Vagina (tissue), 2 donors: Measurements from ENCODE around the gene RMND1.

Experiments used
- POLR2A ChIP-seq, 2 donors: fragments of 450-650 bp; IDR thresholded peaks; one replicate each; pipeline ENCODE4 v1.6.1; 2017; ENCODE audit warnings: antibody characterized with exemption in 2 of 2, mild to moderate bottlenecking in 2 of 2, moderate library complexity in 2 of 2
- TF ChIP-seq, protein P1 (sequence below), 3 experiments: fragments of 450-650 bp in 2 of 3; fragments of 200-600 bp in 1 of 3; sonication (generic) in 1 of 3; IDR thresholded peaks; one replicate each; pipeline ENCODE4 v1.5.1; 2017 to 2019; ENCODE audit warnings: antibody characterized with exemption in 3 of 3, mild to moderate bottlenecking in 2 of 3, moderate library complexity in 2 of 3

GRCh38 chr6:151372164-151372563, 79.8 kb downstream of the RMND1 start:
- TF ChIP-seq, protein P1, sequence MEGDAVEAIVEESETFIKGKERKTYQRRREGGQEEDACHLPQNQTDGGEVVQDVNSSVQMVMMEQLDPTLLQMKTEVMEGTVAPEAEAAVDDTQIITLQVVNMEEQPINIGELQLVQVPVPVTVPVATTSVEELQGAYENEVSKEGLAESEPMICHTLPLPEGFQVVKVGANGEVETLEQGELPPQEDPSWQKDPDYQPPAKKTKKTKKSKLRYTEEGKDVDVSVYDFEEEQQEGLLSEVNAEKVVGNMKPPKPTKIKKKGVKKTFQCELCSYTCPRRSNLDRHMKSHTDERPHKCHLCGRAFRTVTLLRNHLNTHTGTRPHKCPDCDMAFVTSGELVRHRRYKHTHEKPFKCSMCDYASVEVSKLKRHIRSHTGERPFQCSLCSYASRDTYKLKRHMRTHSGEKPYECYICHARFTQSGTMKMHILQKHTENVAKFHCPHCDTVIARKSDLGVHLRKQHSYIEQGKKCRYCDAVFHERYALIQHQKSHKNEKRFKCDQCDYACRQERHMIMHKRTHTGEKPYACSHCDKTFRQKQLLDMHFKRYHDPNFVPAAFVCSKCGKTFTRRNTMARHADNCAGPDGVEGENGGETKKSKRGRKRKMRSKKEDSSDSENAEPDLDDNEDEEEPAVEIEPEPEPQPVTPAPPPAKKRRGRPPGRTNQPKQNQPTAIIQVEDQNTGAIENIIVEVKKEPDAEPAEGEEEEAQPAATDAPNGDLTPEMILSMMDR (IDR thresholded peaks at IDR 0.05): no peak
- TF ChIP-seq POLR2A (IDR thresholded peaks at IDR 0.05): no peak
